IPS-11a (cell line): ENCODE data around the gene CNRIP1.

Experiments used
- H3K4me3 ChIP-seq: one replicate; pipeline ENCODE4 v1.5.1; 2013; ENCODE audit warnings: low read depth, low read length, control low read depth

The CNRIP1 gene

GRCh38 chr2:68252400-68253218 is 67.1 kb downstream of the CNRIP1 start, which contains the start of gene PPP3R1:
PPP3R1 (minus strand) TSS chr2:68252532; CDS start chr2:68252127, 405 bp downstream.
- peak within 1 kb of the TSS; percentile 97 for H3K4me3 ChIP-seq

GRCh38 chr2:68251855-68252399 is 67.8 kb downstream of the CNRIP1 start:
- peak overlapping the region; percentile 97 for H3K4me3 ChIP-seq

GRCh38 chr2:68251187-68251854 is 68.4 kb downstream of the CNRIP1 start:
- peak overlapping the region; percentile 97 for H3K4me3 ChIP-seq

GRCh38 chr2:68250652-68251186 is 69.0 kb downstream of the CNRIP1 start:
- peak overlapping the region; percentile 97 for H3K4me3 ChIP-seq

- peak overlapping the region; percentile 97 for H3K4me3 ChIP-seq
Observed at GRCh38 chr2:68250196-68250595, 69.6 kb downstream of the CNRIP1 start.

- H3K4me3 ChIP-seq, result no peak overlapping the region
Observed at GRCh38 chr2:68248806-68249205, 70.9 kb downstream of the CNRIP1 start.

GRCh38 chr2:68248361-68248760 is 71.4 kb downstream of the CNRIP1 start:
- H3K4me3 ChIP-seq, result no peak overlapping the region

- no peak overlapping the region for H3K4me3 ChIP-seq
Observed at GRCh38 chr2:68246396-68246795, 73.4 kb downstream of the CNRIP1 start.

- no peak overlapping the region for H3K4me3 ChIP-seq
Observed at GRCh38 chr2:68245672-68246071, 74.1 kb downstream of the CNRIP1 start.

- H3K4me3 ChIP-seq, result no peak overlapping the region
Observed at GRCh38 chr2:68245066-68245465, 74.7 kb downstream of the CNRIP1 start.

- H3K4me3 ChIP-seq, result no peak overlapping the region
Observed at GRCh38 chr2:68244456-68244855, 75.3 kb downstream of the CNRIP1 start.
